Sigmoid colon (tissue), 7 donors: ENCODE results near the gene PAX4. TPM values are rescaled to one million over a fixed set of nuclear protein-coding genes. Genes with fewer than 3 reads are reported as not detected.

Source experiments
- DNase-seq: peaks from one replicate; pipeline ENCODE4 v3.0.0-alpha.2; 2019
- H3K27ac ChIP-seq, 4 donors: fragments of 200-600 bp; sonication (generic); one replicate each; pipeline ENCODE4 v1.5.1; 2016 to 2019; ENCODE audit warnings: mild to moderate bottlenecking in 1 of 4
- H3K27me3 ChIP-seq, 3 donors: fragments of 200-600 bp; sonication (generic); one replicate each; pipeline ENCODE4 v1.5.1; 2019; ENCODE audit warnings: mild to moderate bottlenecking in 1 of 3
- H3K36me3 ChIP-seq, 4 donors: fragments of 200-600 bp; sonication (generic); one replicate each; pipeline ENCODE4 v1.5.1; 2016 to 2019
- H3K4me1 ChIP-seq, 4 donors: fragments of 200-600 bp; sonication (generic); one replicate each; pipeline ENCODE4 v1.5.1; 2017 to 2019
- H3K4me3 ChIP-seq, 4 donors: fragments of 200-600 bp; sonication (generic); one replicate each; pipeline ENCODE4 v1.5.1; 2017 to 2019; ENCODE audit warnings: mild to moderate bottlenecking in 2 of 4, moderate library complexity in 1 of 4
- H3K9me3 ChIP-seq, 4 donors: fragments of 200-600 bp in 3 of 4; sonication (generic) in 3 of 4; one replicate each; pipeline versions ENCODE4 v1.5.1 to v1.6.1; 2013 to 2019
- EP300 ChIP-seq, 4 donors: sonication (generic); formaldehyde crosslinking; IDR thresholded peaks; one replicate each; pipeline ENCODE4 v1.6.1; 2017; ENCODE audit warnings: antibody characterized with exemption in 4 of 4
- POLR2A ChIP-seq, 2 donors: fragments of 450-650 bp; IDR thresholded peaks; one replicate each; pipeline ENCODE4 v1.6.1; 2016; ENCODE audit warnings: antibody characterized with exemption in 2 of 2, mild to moderate bottlenecking in 2 of 2, moderate library complexity in 2 of 2
- POLR2AphosphoS5 ChIP-seq, 4 donors: sonication (generic); formaldehyde crosslinking; IDR thresholded peaks; one replicate each; pipeline ENCODE4 v1.6.1; 2017; ENCODE audit warnings: antibody characterized with exemption in 4 of 4
- WGBS, 2 donors: extraction: QIAGEN DNeasy Blood & Tissue Kit; methylation state at CpG; one replicate each; pipeline ENCODE4 v1.1.7; 2013; 5-methylcytosine and 5-hydroxymethylcytosine counted together
- intact Hi-C: fragments of 100-400 bp; cut with DNase I; formaldehyde crosslinking; loops from one replicate; pipeline ENCODE4 v1.15.1; 2023
- polyA plus RNA-seq, 3 donors: library from polyadenylated mRNA; stranded (reverse); fragments of 200-250 nt; gene quantifications; one replicate each; pipeline ENCODE4 v1.2.3, GENCODE V29; 2013
- total RNA-seq, 4 donors: library from RNA; depleted of rRNA; stranded (reverse); fragments of >200 nt; gene quantifications; one replicate each; pipeline ENCODE4 v1.1.0, GENCODE V29; 2016
- TF ChIP-seq, protein P1 (sequence below), 4 experiments: fragments of 450-650 bp in 3 of 4; fragments of 200-600 bp in 1 of 4; IDR thresholded peaks; one replicate each; pipeline ENCODE4 v1.5.1; 2016 to 2019; ENCODE audit warnings: antibody characterized with exemption in 4 of 4, mild to moderate bottlenecking in 3 of 4, moderate library complexity in 2 of 4
- donor health status: healthy with polysubstance abuse.
- donor health status: Bipolar disorder and iron deficiency.
- donor health status: healthy.

Gene PAX4, protein sequence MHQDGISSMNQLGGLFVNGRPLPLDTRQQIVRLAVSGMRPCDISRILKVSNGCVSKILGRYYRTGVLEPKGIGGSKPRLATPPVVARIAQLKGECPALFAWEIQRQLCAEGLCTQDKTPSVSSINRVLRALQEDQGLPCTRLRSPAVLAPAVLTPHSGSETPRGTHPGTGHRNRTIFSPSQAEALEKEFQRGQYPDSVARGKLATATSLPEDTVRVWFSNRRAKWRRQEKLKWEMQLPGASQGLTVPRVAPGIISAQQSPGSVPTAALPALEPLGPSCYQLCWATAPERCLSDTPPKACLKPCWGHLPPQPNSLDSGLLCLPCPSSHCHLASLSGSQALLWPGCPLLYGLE
- total RNA-seq (not detected), polyA plus RNA-seq (1 to 10 TPM in 1 of 3 donors, under 1 TPM in 2; 0.13 to 1.2 (median 0.46) TPM)

DNA sequence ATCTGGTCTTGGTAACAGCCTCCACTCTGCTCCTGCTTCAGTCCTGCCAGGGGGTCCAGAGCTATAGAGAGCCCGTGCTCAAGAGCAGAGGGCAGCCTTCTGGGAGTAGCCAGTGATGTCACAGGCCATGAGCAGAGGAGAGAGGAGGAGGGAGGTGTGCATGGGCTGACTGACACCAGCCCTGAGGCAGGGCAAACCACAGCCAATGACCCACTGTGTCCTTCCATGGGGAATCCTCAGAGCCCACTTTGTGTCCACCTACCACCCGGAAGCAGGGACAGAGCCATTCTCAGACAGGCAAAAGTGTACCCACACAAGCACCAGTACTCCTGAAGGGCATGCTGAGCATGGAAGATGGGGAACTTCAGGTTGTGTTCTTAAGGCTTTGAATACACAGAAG, at the start of gene PAX4:
TSS of gene PAX4 (minus strand) at position 101 of the 400 bp plus-strand sequence. CDS start 2,214 bp downstream, outside the sequence.
- H3K27me3 ChIP-seq: peaks cover 0 to 52% (median 26%) of the 10 kb centered on the region in 3 donors
- H3K9me3 ChIP-seq: no peaks in the 10 kb centered on the region
- TF ChIP-seq, protein P1, sequence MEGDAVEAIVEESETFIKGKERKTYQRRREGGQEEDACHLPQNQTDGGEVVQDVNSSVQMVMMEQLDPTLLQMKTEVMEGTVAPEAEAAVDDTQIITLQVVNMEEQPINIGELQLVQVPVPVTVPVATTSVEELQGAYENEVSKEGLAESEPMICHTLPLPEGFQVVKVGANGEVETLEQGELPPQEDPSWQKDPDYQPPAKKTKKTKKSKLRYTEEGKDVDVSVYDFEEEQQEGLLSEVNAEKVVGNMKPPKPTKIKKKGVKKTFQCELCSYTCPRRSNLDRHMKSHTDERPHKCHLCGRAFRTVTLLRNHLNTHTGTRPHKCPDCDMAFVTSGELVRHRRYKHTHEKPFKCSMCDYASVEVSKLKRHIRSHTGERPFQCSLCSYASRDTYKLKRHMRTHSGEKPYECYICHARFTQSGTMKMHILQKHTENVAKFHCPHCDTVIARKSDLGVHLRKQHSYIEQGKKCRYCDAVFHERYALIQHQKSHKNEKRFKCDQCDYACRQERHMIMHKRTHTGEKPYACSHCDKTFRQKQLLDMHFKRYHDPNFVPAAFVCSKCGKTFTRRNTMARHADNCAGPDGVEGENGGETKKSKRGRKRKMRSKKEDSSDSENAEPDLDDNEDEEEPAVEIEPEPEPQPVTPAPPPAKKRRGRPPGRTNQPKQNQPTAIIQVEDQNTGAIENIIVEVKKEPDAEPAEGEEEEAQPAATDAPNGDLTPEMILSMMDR (IDR thresholded peaks at IDR 0.05): no peak
- TF ChIP-seq EP300 (IDR thresholded peaks at IDR 0.05): no peak
- TF ChIP-seq POLR2AphosphoS5 (IDR thresholded peaks at IDR 0.05): no peak
- TF ChIP-seq POLR2A (IDR thresholded peaks at IDR 0.05): no peak
- DNase-seq: no peak
- 52 to 56% methylated on average over 2 of the region's 2 CpGs for whole genome bisulfite sequencing, 2 donors
- H3K4me3 ChIP-seq: no peak within 1 kb of the TSS
- no peaks in the 10 kb centered on the region for H3K4me1 ChIP-seq
- intact Hi-C loops: no loop called here
- no peak within 1 kb of the TSS for H3K27ac ChIP-seq
- H3K36me3 ChIP-seq: no peaks in the 10 kb centered on the region

DNA sequence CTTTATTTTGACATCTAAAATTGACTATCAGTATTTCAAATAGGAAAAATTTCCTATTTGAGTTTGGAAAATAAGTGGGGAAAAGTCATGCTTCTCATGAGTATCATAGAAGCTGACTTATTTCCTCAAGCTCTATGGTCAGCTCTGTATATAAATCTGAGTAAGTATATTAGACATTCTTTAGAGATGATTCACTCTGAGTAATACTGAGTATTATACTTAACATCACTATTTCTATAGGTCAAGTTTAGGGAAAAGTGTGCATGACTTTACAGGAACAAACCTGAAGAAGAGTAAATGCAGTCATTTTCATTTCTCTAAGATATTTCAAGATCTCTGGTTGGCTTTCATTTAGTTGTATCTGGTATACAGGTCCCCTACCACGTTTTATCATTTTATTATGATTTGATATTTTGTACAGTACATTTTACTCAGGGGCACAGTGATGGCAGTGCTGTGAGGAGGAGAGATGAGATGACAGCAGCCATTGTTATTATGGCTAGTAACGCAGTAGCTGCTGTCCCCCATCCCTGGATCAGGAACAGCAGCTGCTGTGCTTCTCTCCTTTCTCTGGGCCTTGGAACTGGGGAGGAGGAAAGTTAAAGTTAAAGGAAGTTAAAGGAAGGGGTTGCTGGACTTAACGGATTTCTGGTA, 49.2 kb upstream of the PAX4 start:
- WGBS, 2 donors: 79 to 83% methylated on average over 3 of the region's 3 CpGs
- Histone ChIP-seq H3K9me3 (no peaks in the 10 kb centered on the region), H3K4me1 (peaks cover 0 to 8% (median 3%) of the 10 kb centered on the region in 4 donors), H3K36me3 (no peaks in the 10 kb centered on the region), H3K27me3 (no peaks in the 10 kb centered on the region), H3K4me3 (no peak overlapping the region), H3K27ac (no peak overlapping the region)
- TF ChIP-seq, protein P1 (IDR thresholded peaks at IDR 0.05): no peak
- TF ChIP-seq POLR2AphosphoS5 (IDR thresholded peaks at IDR 0.05) (no peak), EP300 (IDR thresholded peaks at IDR 0.05) (no peak), POLR2A (IDR thresholded peaks at IDR 0.05) (no peak)
- intact Hi-C loops: no loop called here
- no peak for DNase-seq

DNA sequence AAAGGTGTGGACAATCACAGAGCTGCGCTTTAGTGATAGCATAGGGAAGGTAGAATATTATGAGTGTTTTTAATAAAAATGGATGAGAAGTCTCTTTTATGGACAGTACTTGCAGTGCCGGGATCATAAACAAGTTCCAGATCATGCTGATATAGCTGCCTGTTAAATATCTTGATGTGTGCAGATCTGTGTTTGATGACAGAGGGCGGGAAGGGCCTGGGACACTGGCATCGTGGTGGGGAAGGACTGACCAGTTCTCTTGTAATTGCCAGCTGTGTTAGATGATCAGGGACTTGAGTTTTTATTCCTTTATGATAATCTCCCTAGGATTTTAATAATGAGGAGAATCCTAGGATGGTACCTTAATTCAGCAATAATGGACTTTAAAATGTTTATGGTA, 48.7 kb upstream of the PAX4 start:
- Histone ChIP-seq H3K9me3 (no peaks in the 10 kb centered on the region), H3K4me3 (no peak overlapping the region), H3K36me3 (no peaks in the 10 kb centered on the region), H3K27me3 (no peaks in the 10 kb centered on the region), H3K27ac (no peak overlapping the region), H3K4me1 (peaks cover 0 to 8% (median 3%) of the 10 kb centered on the region in 4 donors)
- 30 to 69% methylated on average over 4 of the region's 4 CpGs for WGBS, 2 donors
- DNase-seq: no peak
- TF ChIP-seq POLR2AphosphoS5 (IDR thresholded peaks at IDR 0.05) (no peak), EP300 (IDR thresholded peaks at IDR 0.05) (no peak), POLR2A (IDR thresholded peaks at IDR 0.05) (no peak)
- TF ChIP-seq, protein P1 (IDR thresholded peaks at IDR 0.05): no peak
- intact Hi-C loops: no loop called here

DNA sequence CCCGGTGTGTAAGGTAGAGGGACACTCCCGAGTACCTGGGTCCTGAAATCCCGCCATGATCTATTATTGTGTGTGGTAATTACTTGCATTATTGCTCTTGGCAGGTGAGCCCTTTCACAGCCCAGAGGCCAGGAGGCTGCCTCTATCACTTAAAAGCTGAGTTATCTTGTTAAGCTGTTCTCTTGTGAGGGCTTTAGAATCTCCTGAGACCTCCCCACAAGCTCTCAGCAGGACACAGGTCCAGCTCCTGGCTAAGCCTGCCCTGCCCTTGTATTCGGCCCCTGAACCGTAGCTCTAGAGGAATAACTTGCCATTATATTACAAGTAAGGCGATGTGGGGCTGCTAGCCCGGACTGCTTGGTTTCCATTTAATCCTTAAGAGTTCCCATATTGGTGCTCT, 48.0 kb upstream of the PAX4 start:
- 57 to 87% methylated on average over 7 of the region's 7 CpGs for WGBS, 2 donors
- no peak overlapping the region for H3K4me3 ChIP-seq
- DNase-seq: no peak
- H3K36me3 ChIP-seq: no peaks in the 10 kb centered on the region
- no peaks in the 10 kb centered on the region for H3K27me3 ChIP-seq
- TF ChIP-seq EP300 (IDR thresholded peaks at IDR 0.05) (no peak), POLR2A (IDR thresholded peaks at IDR 0.05) (no peak), POLR2AphosphoS5 (IDR thresholded peaks at IDR 0.05) (no peak)
- TF ChIP-seq, protein P1 (IDR thresholded peaks at IDR 0.05): no peak
- intact Hi-C loops: no loop called here
- H3K4me1 ChIP-seq: peaks cover 0 to 8% (median 3%) of the 10 kb centered on the region in 4 donors
- H3K27ac ChIP-seq: no peak overlapping the region
- no peaks in the 10 kb centered on the region for H3K9me3 ChIP-seq
